Vagina (tissue), 2 donors: ENCODE measurements around the gene IGLL5.

Experiments used
- POLR2A ChIP-seq, 2 donors: fragments of 450-650 bp; IDR thresholded peaks; one replicate each; pipeline ENCODE4 v1.6.1; 2017; ENCODE audit warnings: antibody characterized with exemption in 2 of 2, mild to moderate bottlenecking in 2 of 2, moderate library complexity in 2 of 2
- TF ChIP-seq, protein P1 (sequence below), 3 experiments: fragments of 450-650 bp in 2 of 3; fragments of 200-600 bp in 1 of 3; sonication (generic) in 1 of 3; IDR thresholded peaks; one replicate each; pipeline ENCODE4 v1.5.1; 2017 to 2019; ENCODE audit warnings: antibody characterized with exemption in 3 of 3, mild to moderate bottlenecking in 2 of 3, moderate library complexity in 2 of 3

- TF ChIP-seq, protein P1, sequence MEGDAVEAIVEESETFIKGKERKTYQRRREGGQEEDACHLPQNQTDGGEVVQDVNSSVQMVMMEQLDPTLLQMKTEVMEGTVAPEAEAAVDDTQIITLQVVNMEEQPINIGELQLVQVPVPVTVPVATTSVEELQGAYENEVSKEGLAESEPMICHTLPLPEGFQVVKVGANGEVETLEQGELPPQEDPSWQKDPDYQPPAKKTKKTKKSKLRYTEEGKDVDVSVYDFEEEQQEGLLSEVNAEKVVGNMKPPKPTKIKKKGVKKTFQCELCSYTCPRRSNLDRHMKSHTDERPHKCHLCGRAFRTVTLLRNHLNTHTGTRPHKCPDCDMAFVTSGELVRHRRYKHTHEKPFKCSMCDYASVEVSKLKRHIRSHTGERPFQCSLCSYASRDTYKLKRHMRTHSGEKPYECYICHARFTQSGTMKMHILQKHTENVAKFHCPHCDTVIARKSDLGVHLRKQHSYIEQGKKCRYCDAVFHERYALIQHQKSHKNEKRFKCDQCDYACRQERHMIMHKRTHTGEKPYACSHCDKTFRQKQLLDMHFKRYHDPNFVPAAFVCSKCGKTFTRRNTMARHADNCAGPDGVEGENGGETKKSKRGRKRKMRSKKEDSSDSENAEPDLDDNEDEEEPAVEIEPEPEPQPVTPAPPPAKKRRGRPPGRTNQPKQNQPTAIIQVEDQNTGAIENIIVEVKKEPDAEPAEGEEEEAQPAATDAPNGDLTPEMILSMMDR (IDR thresholded peaks at IDR 0.05) = no peak
- no peak for TF ChIP-seq POLR2A (IDR thresholded peaks at IDR 0.05)
Observed at GRCh38 chr22:22932512-22932941, 44.9 kb downstream of the IGLL5 start.
